BJ (cell line): ENCODE data around the gene SYNE1. TPM values are rescaled to one million over a fixed set of nuclear protein-coding genes. Genes with fewer than 3 reads are reported as not detected.
A peak's percentile ranks its signal among the peaks of the same experiment; 100 is the strongest.
"Not testable (repeated sequence)": the region's sequence is repeated elsewhere in the genome, so short reads cannot be mapped to it uniquely, and the experiment has no call there.

ENCODE experiments used
- CTCF ChIA-PET: fragments of 350-600 bp; formaldehyde crosslinking; extraction: SDS; loops from one replicate; lab custom pipeline; 2021; ENCODE audit warnings: antibody characterized with exemption, inconsistent platforms; lab: Yijun Ruan, JAX
- POLR2A ChIA-PET: fragments of 300-600 bp; sonication (Branson Sonifier 250); formaldehyde crosslinking; extraction: SDS; loops from one replicate; lab custom pipeline; 2021; ENCODE audit warnings: antibody characterized with exemption; lab: Charles Lee
- DNase-seq: peaks from one replicate; pipeline ENCODE4 v3.0.0-alpha.2; 2011; ENCODE audit warnings: low read depth
- H3K27me3 ChIP-seq: 2 replicates; pipeline ENCODE4 v1.6.0; 2011; ENCODE audit warnings: low read length; ENCODE audit not compliant: control insufficient read depth, insufficient read depth
- H3K36me3 ChIP-seq: 2 replicates; pipeline ENCODE4 v1.5.1; 2011; ENCODE audit warnings: low read length; ENCODE audit not compliant: control insufficient read depth, insufficient read depth
- H3K4me3 ChIP-seq: 2 replicates; pipeline ENCODE4 v1.5.1; 2011; ENCODE audit warnings: low read depth, mild to moderate bottlenecking, control low read depth, low read length
- CTCF ChIP-seq: IDR thresholded peaks from 2 replicates; pipeline ENCODE4 v1.5.1; 2011; ENCODE audit warnings: low read depth, mild to moderate bottlenecking, control low read depth, inconsistent platforms, low read length, moderate library complexity; ENCODE audit not compliant: insufficient read depth
- polyA minus RNA-seq: library from RNA; depleted of rRNA, polyadenylated mRNA; stranded (reverse); fragments of >200 nt; gene quantifications from 2 replicates; pipeline ENCODE4 v1.2.3, GENCODE V29; 2011; rRNA and poly(A)+ RNA removed
- polyA plus RNA-seq: library from polyadenylated mRNA; depleted of rRNA; stranded (reverse); fragments of >200 nt; gene quantifications from 2 replicates; pipeline ENCODE4 v1.2.3, GENCODE V29; 2011; rRNA removed

SYNE1 gene
- 42.6 and 44.2 TPM in 2 replicates for polyA plus RNA-seq
- polyA minus RNA-seq = 160 and 205 TPM in 2 replicates

- POLR2A ChIA-PET = interaction anchor here (1.2 kb wide), 1 partner anchor 10 kb away, joined by 5 read pairs; no protein-coding TSS in a partner anchor
- CTCF ChIA-PET = interaction anchor here (0.6 to 2.8 kb wide), 3 partner anchors 66 to 85 kb away, joined by 3 to 8 read pairs (median 6); no protein-coding TSS in a partner anchor
- H3K4me3 ChIP-seq = peak within 1 kb of the TSS; percentile 64
- no peak for TF ChIP-seq CTCF
- DNase-seq = no peak
- H3K36me3 ChIP-seq = no peaks in the 10 kb centered on the region
- H3K27me3 ChIP-seq = no peaks in the 10 kb centered on the region
Observed at GRCh38 chr6:152637296-152638047, at the start of gene SYNE1. TSS of gene SYNE1 (minus strand) at chr6:152637362. CDS start at chr6:152628331, 9,031 bp downstream.

GRCh38 chr6:152685819-152686218 is 48.7 kb upstream of the SYNE1 start:
- H3K27me3 ChIP-seq = no peaks in the 10 kb centered on the region; the same call in 1 of the 2 replicates
- ChIA-PET CTCF (no interaction called here), POLR2A (no interaction called here)
- no peak for DNase-seq
- no peaks in the 10 kb centered on the region for H3K36me3 ChIP-seq
- no peak overlapping the region for H3K4me3 ChIP-seq
- TF ChIP-seq CTCF = no peak

- DNase-seq, CTCF ChIA-PET, H3K4me3 ChIP-seq, H3K36me3 ChIP-seq, H3K27me3 ChIP-seq, POLR2A ChIA-PET: not testable (repeated sequence)
Observed at GRCh38 chr6:152682935-152683334, 45.8 kb upstream of the SYNE1 start.

GRCh38 chr6:152682141-152682540 is 45.0 kb upstream of the SYNE1 start:
- TF ChIP-seq CTCF = no peak
- ChIA-PET CTCF (no interaction called here), POLR2A (no interaction called here)
- no peak for DNase-seq
- Histone ChIP-seq H3K27me3 (no peaks in the 10 kb centered on the region), H3K4me3 (no peak overlapping the region), H3K36me3 (no peaks in the 10 kb centered on the region)

GRCh38 chr6:152680879-152681517 is 43.8 kb upstream of the SYNE1 start:
- no peaks in the 10 kb centered on the region for H3K27me3 ChIP-seq
- H3K4me3 ChIP-seq = no peak overlapping the region
- TF ChIP-seq CTCF = no peak
- ChIA-PET POLR2A (no interaction called here), CTCF (no interaction called here)
- no peaks in the 10 kb centered on the region for H3K36me3 ChIP-seq
- DNase-seq = no peak
